Mucosa of descending colon (tissue), 3 donors: ENCODE data around the gene POLR2C. TPM values are rescaled to one million over a fixed set of nuclear protein-coding genes. Genes with fewer than 3 reads are reported as not detected.
A peak's percentile ranks its signal among the peaks of the same experiment; 100 is the strongest.

Experiments used
- ATAC-seq: fragments of 200-7000 bp; cut with Tn5 transposase; one replicate; pipeline ENCODE4 v1.9.1; 2020; ENCODE audit warnings: mild to moderate bottlenecking, moderate library complexity
- DNase-seq, 3 donors: peaks; one replicate each; pipeline ENCODE4 v3.0.0-alpha.2; 2020
- H3K36me3 ChIP-seq: fragments of 200-600 bp; one replicate; pipeline ENCODE4 v1.8.0; 2021; ENCODE audit warnings: low read depth, mild to moderate bottlenecking
- H3K4me1 ChIP-seq: fragments of 200-600 bp; one replicate; pipeline ENCODE4 v1.8.0; 2021; ENCODE audit warnings: low read depth, mild to moderate bottlenecking
- H3K4me3 ChIP-seq: fragments of 200-600 bp; one replicate; pipeline ENCODE4 v1.8.0; 2021; ENCODE audit warnings: mild to moderate bottlenecking
- H3K9me3 ChIP-seq: fragments of 200-600 bp; one replicate; pipeline ENCODE4 v1.8.0; 2021; ENCODE audit warnings: mild to moderate bottlenecking
- intact Hi-C, 2 donors: fragments of 100-400 bp; cut with DNase I in 1 of 2; cut with micrococcal nuclease in 1 of 2; formaldehyde crosslinking; loops; one replicate each; pipeline versions ENCODE4 v1.11.0 to v1.11.1; 2022; cut with DNase I, micrococcal nuclease
- total RNA-seq, 3 donors: library from RNA; stranded (reverse); fragmentation: NEBNext Ultra II Directional in 2 of 3; extraction: Animal tissue kit (Norgen Biotek cat#: 25700) in 2 of 3; gene quantifications; one replicate each; pipeline versions ENCODE4 v1.2.1 to v1.2.4, GENCODE V29; 2021 to 2023
- TF ChIP-seq, protein P1 (sequence below): fragments of 200-600 bp; IDR thresholded peaks from one replicate; pipeline ENCODE4 v1.8.0; 2022; ENCODE audit warnings: antibody characterized with exemption, mild to moderate bottlenecking
- donor health status: DM: no; HTN: no; CAD: no; lungs with moderate emphysema.
- donor health status: DM: no; HTN: no; CAD: no.
- donor health status: DM: no; HTN: yes; CAD: no.

The POLR2C gene
- total RNA-seq, 3 donors from 2014 or later, result 50.0 to 51.3 (median 51.0) TPM

- Histone ChIP-seq H3K9me3 (no peaks in the 10 kb centered on the region), H3K4me3 (peak overlapping the region; percentile 91), H3K4me1 (peaks cover 12% of the 10 kb centered on the region), H3K36me3 (no peaks in the 10 kb centered on the region)
- DNase-seq, result no peak
- peak; percentile 64 for ATAC-seq
- TF ChIP-seq, protein P1, sequence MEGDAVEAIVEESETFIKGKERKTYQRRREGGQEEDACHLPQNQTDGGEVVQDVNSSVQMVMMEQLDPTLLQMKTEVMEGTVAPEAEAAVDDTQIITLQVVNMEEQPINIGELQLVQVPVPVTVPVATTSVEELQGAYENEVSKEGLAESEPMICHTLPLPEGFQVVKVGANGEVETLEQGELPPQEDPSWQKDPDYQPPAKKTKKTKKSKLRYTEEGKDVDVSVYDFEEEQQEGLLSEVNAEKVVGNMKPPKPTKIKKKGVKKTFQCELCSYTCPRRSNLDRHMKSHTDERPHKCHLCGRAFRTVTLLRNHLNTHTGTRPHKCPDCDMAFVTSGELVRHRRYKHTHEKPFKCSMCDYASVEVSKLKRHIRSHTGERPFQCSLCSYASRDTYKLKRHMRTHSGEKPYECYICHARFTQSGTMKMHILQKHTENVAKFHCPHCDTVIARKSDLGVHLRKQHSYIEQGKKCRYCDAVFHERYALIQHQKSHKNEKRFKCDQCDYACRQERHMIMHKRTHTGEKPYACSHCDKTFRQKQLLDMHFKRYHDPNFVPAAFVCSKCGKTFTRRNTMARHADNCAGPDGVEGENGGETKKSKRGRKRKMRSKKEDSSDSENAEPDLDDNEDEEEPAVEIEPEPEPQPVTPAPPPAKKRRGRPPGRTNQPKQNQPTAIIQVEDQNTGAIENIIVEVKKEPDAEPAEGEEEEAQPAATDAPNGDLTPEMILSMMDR, result no peak
- intact Hi-C loops, result no loop called here
These were observed 491 bp downstream of the POLR2C start for GRCh38 chr16:57462978-57463362.

DNA sequence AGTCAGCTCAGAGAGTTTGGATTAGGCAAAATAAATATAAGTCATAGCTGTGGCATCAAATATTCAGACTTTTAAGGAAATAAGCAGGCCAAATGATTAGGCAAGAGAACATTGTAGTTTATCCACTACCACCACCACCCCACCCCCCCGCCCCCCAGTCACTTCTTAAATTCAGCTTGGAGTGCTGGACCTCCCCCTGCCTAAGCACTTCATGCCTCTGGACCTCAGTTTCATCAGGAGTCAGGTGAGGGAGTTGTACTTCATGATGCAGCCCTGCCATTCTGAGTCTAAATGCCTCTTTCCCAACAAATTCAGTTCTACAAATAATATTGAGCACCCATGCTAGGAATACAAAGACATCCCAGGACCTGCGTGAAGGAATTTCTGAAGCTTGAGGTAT, 2.0 kb downstream of the POLR2C start:
- Histone ChIP-seq H3K36me3 (peaks cover 6% of the 10 kb centered on the region), H3K9me3 (no peaks in the 10 kb centered on the region), H3K4me3 (no peak overlapping the region), H3K4me1 (peaks cover 12% of the 10 kb centered on the region)
- intact Hi-C loops, result no loop called here
- TF ChIP-seq, protein P1, result no peak
- ATAC-seq (no peak), DNase-seq (no peak)

DNA sequence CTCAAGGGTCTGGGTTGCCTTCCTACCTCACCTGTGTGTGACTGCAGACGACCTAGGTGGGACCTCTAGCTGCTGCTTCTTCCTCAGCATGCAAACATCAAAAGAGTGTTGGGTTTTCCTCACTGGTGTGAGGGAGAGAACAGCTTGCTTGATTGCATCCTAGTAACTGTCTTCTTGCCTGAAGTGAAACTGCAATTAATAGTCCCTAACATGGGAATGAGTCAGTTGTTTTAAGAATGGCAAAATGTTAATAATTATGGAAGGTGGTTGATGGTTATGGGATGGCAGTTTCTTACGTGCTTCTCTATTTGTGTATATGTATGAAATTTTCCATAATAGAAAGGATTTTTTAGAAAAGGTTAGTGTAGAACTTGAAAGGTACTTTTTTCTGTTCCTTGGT, 5.9 kb downstream of the POLR2C start:
- intact Hi-C loops, result no loop called here
- DNase-seq (no peak), ATAC-seq (no peak)
- TF ChIP-seq, protein P1, result no peak
- H3K36me3 ChIP-seq, result peaks cover 16% of the 10 kb centered on the region
- no peak overlapping the region for H3K4me3 ChIP-seq
- no peaks in the 10 kb centered on the region for H3K9me3 ChIP-seq
- H3K4me1 ChIP-seq, result peaks cover 27% of the 10 kb centered on the region

DNA sequence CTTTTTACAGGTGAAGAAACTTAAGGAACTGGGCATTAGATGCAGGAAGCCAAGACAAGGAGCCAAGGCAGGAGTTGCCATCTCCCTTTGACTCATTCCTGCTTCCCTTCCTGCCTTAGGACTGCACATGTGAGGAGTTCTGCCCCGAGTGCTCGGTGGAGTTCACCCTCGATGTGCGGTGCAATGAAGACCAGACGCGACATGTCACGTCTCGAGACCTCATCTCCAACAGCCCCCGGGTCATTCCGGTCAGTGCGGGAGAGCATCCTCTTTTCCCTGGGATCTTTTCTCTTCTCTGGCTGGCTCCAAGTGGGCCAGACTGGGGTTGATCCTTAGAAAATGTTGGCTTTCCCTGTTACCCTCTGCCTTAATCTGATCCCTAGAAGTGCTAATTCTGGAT, 6.6 kb downstream of the POLR2C start:
- Histone ChIP-seq H3K9me3 (no peaks in the 10 kb centered on the region), H3K36me3 (peaks cover 16% of the 10 kb centered on the region), H3K4me3 (no peak overlapping the region), H3K4me1 (peaks cover 20% of the 10 kb centered on the region)
- DNase-seq, result no peak
- ATAC-seq, result no peak
- TF ChIP-seq, protein P1, result no peak
- intact Hi-C loops, result no loop called here

GRCh38 chr16:57469917-57470470, 7.5 kb downstream of the POLR2C start:
- no peak overlapping the region for H3K4me3 ChIP-seq
- no peaks in the 10 kb centered on the region for H3K9me3 ChIP-seq
- peaks cover 20% of the 10 kb centered on the region for H3K36me3 ChIP-seq
- ATAC-seq (no peak), DNase-seq (no peak)
- H3K4me1 ChIP-seq, result peaks cover 17% of the 10 kb centered on the region
- TF ChIP-seq, protein P1, result no peak
- intact Hi-C loops, result no loop called here

DNA sequence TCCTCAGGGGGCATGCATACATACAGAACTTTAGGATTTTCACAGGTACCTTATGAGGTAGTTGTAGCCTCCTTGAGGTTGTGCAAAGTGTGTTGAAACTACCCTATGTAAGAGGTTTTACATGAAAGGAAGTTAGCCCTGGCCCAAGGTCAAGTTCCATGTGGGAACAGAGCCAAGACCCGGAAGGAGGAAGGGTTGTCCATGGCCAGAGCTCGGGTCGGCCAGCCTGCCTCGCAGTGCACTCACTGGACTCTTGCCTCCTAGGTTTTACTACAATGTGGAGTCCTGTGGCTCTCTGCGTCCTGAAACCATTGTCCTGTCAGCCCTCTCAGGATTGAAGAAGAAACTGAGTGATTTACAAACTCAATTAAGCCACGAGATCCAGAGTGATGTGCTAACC, 8.2 kb downstream of the POLR2C start:
- peak; percentile 83 for ATAC-seq
- DNase-seq, result peak; percentile 70 to 76 (median 73)
- Histone ChIP-seq H3K36me3 (peaks cover 20% of the 10 kb centered on the region), H3K9me3 (no peaks in the 10 kb centered on the region), H3K4me1 (peaks cover 17% of the 10 kb centered on the region), H3K4me3 (no peak overlapping the region)
- TF ChIP-seq, protein P1, result no peak
- intact Hi-C loops, result no loop called here
